Upper lobe of left lung (tissue), 4 donors: ENCODE measurements around the gene TPRG1.

ENCODE experiments used
- CTCF ChIP-seq, 6 experiments: fragments of 450-650 bp in 4 of 6; fragments of 200-600 bp in 2 of 6; sonication (generic) in 2 of 6; IDR thresholded peaks; one replicate each; pipeline ENCODE4 v1.5.1; 2016 to 2019; ENCODE audit warnings: antibody characterized with exemption in 6 of 6
- EP300 ChIP-seq, 4 donors: sonication (generic); formaldehyde crosslinking; IDR thresholded peaks; one replicate each; pipeline ENCODE4 v1.5.1; 2017; ENCODE audit warnings: antibody characterized with exemption in 4 of 4, control low read depth in 2 of 4
- POLR2A ChIP-seq, 4 donors: fragments of 450-650 bp; IDR thresholded peaks; one replicate each; pipeline ENCODE4 v1.5.1; 2016 to 2017; ENCODE audit warnings: antibody characterized with exemption in 4 of 4, mild to moderate bottlenecking in 2 of 4
- POLR2AphosphoS5 ChIP-seq, 2 donors: sonication (generic); formaldehyde crosslinking; IDR thresholded peaks; one replicate each; pipeline ENCODE4 v1.5.1; 2017; ENCODE audit warnings: antibody characterized with exemption in 2 of 2

GRCh38 chr3:189331002-189331418, 159.2 kb downstream of the TPRG1 start:
- TF ChIP-seq CTCF (IDR thresholded peaks at IDR 0.05) = no peak
- no peak for TF ChIP-seq POLR2A (IDR thresholded peaks at IDR 0.05)
- no peak for TF ChIP-seq POLR2AphosphoS5 (IDR thresholded peaks at IDR 0.05)
- no peak for TF ChIP-seq EP300 (IDR thresholded peaks at IDR 0.05)
